ENCODE results near the gene LPA.

- TF ChIP-seq SUZ12 (IDR thresholded peaks at IDR 0.05) (no peak), FOXM1 (IDR thresholded peaks at IDR 0.05; ENCODE audit: borderline replicate concordance) (no peak), TARDBP (IDR thresholded peaks at IDR 0.05) (no peak), ARNT (IDR thresholded peaks at IDR 0.05) (no peak), NFRKB (IDR thresholded peaks at IDR 0.05) (no peak), PKNOX1 (IDR thresholded peaks at IDR 0.05) (no peak), BHLHE40 (IDR thresholded peaks at IDR 0.05; ENCODE audit: borderline replicate concordance) (no peak)
These were observed 27.5 kb upstream of the LPA start for GRCh38 chr6:160691617-160692016.
